Articular chondrocyte of knee joint (primary cell): Measurements from ENCODE around the gene ADAMTS7. TPM values are rescaled to one million over a fixed set of nuclear protein-coding genes. Genes with fewer than 3 reads are reported as not detected.

Experiments used
- small RNA-seq: library from RNA; depleted of rRNA; stranded (forward); fragments of <200 nt; gene quantifications from one replicate; pipeline ENCODE3, GENCODE V24; 2012
- total RNA-seq: library from RNA; depleted of rRNA; stranded (reverse); fragments of >200 nt; gene quantifications from 2 replicates; pipeline ENCODE4 v1.2.3, GENCODE V29; 2012

Gene ADAMTS7, protein sequence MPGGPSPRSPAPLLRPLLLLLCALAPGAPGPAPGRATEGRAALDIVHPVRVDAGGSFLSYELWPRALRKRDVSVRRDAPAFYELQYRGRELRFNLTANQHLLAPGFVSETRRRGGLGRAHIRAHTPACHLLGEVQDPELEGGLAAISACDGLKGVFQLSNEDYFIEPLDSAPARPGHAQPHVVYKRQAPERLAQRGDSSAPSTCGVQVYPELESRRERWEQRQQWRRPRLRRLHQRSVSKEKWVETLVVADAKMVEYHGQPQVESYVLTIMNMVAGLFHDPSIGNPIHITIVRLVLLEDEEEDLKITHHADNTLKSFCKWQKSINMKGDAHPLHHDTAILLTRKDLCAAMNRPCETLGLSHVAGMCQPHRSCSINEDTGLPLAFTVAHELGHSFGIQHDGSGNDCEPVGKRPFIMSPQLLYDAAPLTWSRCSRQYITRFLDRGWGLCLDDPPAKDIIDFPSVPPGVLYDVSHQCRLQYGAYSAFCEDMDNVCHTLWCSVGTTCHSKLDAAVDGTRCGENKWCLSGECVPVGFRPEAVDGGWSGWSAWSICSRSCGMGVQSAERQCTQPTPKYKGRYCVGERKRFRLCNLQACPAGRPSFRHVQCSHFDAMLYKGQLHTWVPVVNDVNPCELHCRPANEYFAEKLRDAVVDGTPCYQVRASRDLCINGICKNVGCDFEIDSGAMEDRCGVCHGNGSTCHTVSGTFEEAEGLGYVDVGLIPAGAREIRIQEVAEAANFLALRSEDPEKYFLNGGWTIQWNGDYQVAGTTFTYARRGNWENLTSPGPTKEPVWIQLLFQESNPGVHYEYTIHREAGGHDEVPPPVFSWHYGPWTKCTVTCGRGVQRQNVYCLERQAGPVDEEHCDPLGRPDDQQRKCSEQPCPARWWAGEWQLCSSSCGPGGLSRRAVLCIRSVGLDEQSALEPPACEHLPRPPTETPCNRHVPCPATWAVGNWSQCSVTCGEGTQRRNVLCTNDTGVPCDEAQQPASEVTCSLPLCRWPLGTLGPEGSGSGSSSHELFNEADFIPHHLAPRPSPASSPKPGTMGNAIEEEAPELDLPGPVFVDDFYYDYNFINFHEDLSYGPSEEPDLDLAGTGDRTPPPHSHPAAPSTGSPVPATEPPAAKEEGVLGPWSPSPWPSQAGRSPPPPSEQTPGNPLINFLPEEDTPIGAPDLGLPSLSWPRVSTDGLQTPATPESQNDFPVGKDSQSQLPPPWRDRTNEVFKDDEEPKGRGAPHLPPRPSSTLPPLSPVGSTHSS (N-terminal part only)
- total RNA-seq = 3.1 and 5.1 TPM in 2 replicates

DNA sequence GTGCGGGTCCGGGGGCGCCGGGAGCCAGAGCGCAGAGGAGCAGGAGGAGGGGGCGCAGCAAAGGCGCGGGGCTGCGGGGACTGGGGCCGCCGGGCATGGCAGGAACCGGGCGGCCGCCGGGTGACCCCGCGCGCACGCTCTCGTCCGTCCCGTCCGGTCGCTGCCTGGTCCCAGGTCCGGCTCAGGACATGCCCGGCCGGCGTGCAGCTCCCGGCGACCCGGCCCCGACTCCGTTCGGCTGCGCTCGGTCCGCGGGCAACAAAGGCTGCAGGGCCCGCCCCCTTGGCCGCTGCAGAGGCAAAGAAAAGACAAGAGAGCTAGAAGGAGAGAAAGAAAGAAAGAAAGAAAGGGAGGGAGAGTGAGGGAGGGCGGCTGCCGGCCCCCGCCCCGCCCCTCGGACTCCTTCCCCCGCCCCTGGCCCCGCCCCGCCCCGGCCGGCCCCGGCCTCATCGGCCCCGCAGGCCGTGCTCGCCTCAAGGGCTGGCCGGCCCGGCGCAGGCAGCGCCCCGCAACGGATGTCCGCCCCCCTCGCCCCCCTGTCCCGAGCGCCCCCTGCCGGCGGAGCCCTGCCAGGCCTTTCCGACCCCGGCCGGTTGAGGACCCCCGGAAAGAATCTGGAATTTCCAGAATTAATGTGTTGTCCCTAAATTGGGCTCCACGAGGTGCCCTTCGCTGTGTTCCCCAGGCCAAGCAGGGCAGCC lies at the start of gene ADAMTS7:
Gene ADAMTS7, minus strand, starts transcription at position 341 of the 701 bp plus-strand sequence. Its CDS starts 244 bp downstream, at position 97.

Small RNAs within 50 kb of the gene (small RNA-seq; reads per million reads assigned to genes)
- gene AC022748.3 = not detected

Other genes starting within 250 kb of the ADAMTS7 start
- 0.26 and 0.32 TPM in 2 replicates for gene CHRNA5, start 245.9 kb downstream of the ADAMTS7 start, total RNA-seq
- not detected in 2 replicates for gene CHRNA3, start 190.5 kb downstream of the ADAMTS7 start, total RNA-seq
- not detected in 2 replicates for gene CHRNB4, start 170.3 kb downstream of the ADAMTS7 start, total RNA-seq
- gene MORF4L1, start 61.4 kb upstream of the ADAMTS7 start, total RNA-seq = 424 and 468 TPM in 2 replicates
- 4.1 and 4.8 TPM in 2 replicates for gene CTSH, start 133.6 kb upstream of the ADAMTS7 start, total RNA-seq